ENCODE measurements around the gene ROBO1. TPM values are rescaled to one million over a fixed set of nuclear protein-coding genes. Genes with fewer than 3 reads are reported as not detected.

ROBO1 gene
- total and polyA plus RNA-seq, 2 donors (not counting 3 experiments of a cell fraction or from before 2014, with no cell fraction given) = 5.9 to 14.2 TPM

DNA sequence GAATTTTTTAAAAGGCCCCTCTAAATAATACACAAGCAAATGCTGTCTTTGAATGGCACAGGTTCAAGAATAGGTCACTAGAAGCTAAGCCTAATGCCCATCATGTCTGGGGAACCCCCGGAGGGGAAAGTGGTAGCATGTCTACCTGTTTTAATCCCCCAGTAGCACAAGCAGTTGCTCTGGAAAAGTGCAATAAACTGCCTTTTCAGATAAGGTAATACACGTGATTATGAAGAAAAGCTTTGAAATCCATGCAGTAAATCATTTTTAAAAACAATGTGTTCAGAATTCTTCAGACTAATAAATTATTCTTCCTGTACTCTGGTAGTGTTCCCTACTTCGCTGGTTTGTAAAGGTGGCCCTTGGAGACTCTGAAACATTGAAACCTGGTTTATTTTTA lies 922.2 kb downstream of the ROBO1 start:
- Histone ChIP-seq H4K20me1 (replicated peaks; ENCODE audit: control insufficient read depth, extremely low read depth, insufficient read depth, low read length) (no peaks in the 10 kb centered on the region), H2AFZ (ENCODE audit: low read depth, low read length) (no peak overlapping the region), H3K4me1 (ENCODE audit: control insufficient read depth, extremely low read depth, insufficient read depth, low read length) (no peaks in the 10 kb centered on the region), H3K4me2 (ENCODE audit: insufficient read depth, low read length) (no peak overlapping the region), H3K9me3 (replicated peaks; ENCODE audit: control insufficient read depth, insufficient read depth, low read length) (no peaks in the 10 kb centered on the region), H3K79me2 (ENCODE audit: control insufficient read depth, insufficient read depth, low read length) (no peaks in the 10 kb centered on the region), H3K27ac (ENCODE audit: insufficient read depth, low read depth, low read length) (no peak overlapping the region), H3K4me3 (replicated peaks in 1 of 3; ENCODE audit: insufficient read depth in 1 of 3, low read depth in 1 of 3, low read length in 3 of 3) (no peak overlapping the region), H3K36me3 (ENCODE audit: control insufficient read depth in 2 of 2, extremely low read depth in 1 of 2, insufficient read depth in 2 of 2, low read length in 2 of 2) (no peaks in the 10 kb centered on the region), H3K9me1 (replicated peaks; ENCODE audit: control insufficient read depth, extremely low read depth, insufficient read depth, low read length) (no peaks in the 10 kb centered on the region), H3K9ac (replicated peaks; ENCODE audit: extremely low read depth, insufficient read depth, low read length) (no peak overlapping the region), H3K27me3 (ENCODE audit: control insufficient read depth in 2 of 2, insufficient read depth in 2 of 2, low read length in 2 of 2) (no peaks in the 10 kb centered on the region)
- dilution Hi-C loops (cut with MboI; ENCODE audit: extremely low pct_ligation_motif_present, low sequenced_read_pairs) (no loop called here), intact Hi-C loops (cut with micrococcal nuclease) (no loop called here)
- DNase-seq (ENCODE audit: low read depth, low spot score) (no peak), FAIRE-seq (no peak)
- POLR2A ChIA-PET = no interaction called here
- CTCF ChIA-PET = no interaction called here
- TF ChIP-seq GATA2 (IDR thresholded peaks at IDR 0.05; ENCODE audit: insufficient read depth, insufficient read length, low read depth, low read length) (no peak), EZH2 (IDR thresholded peaks at IDR 0.05; ENCODE audit: borderline replicate concordance, low read depth, low read length, severe bottlenecking) (no peak), MYC (IDR thresholded peaks at IDR 0.05; ENCODE audit: low read depth, low read length) (no peak), POLR2A (IDR thresholded peaks at IDR 0.05; ENCODE audit: low read depth, low read length) (no peak), CTCF (IDR thresholded peaks at IDR 0.05; ENCODE audit: extremely low read depth in 1 of 2, insufficient read depth in 1 of 2, low read depth in 1 of 2, low read length in 2 of 2) (no peak), JUN (IDR thresholded peaks at IDR 0.05; ENCODE audit: borderline replicate concordance, insufficient read depth, insufficient read length, low read depth) (no peak), FOS (IDR thresholded peaks at IDR 0.05; ENCODE audit: borderline replicate concordance, insufficient read depth, low read length) (no peak), POLR2AphosphoS5 (IDR thresholded peaks at IDR 0.05; ENCODE audit: insufficient read depth, low read depth, low read length) (no peak)
- TF ChIP-seq, protein P1, sequence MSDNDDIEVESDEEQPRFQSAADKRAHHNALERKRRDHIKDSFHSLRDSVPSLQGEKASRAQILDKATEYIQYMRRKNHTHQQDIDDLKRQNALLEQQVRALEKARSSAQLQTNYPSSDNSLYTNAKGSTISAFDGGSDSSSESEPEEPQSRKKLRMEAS (IDR thresholded peaks at IDR 0.05; ENCODE audit: insufficient read depth, insufficient read length) = no peak
- no TSS peak for BruUV-seq (replicated peaks)

Measured in endothelial cell of umbilical vein (primary cell).